Activated naive CD4-positive, alpha-beta T cell treated with anti-CD3 and anti-CD28 coated beads, Interleukin-2, amount 50 U/mL, for 16 hours (primary cell): ENCODE data around the gene DOCK1.

ENCODE experiments used
- DNase-seq: peaks from one replicate; pipeline ENCODE4 v3.0.0-alpha.2; 2020

The DOCK1 gene

DNA sequence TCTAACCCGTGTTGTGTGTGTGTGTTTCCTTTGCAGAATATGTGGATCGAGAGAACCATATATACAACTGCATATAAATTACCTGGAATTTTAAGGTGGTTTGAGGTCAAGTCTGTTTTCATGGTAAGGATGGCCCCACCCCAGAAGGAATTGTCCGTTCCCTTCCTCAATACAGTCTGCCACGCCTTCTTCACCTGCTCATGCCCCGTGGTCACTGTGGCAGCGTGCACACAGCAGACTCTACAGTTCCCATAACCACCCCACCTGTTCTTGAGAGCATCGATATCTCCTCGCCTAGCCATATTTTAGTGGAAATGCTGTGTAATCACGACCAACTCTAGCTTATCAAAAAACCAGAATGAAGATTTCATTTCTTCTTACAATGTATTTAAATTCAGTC, 509.9 kb downstream of the DOCK1 start:
- DNase-seq: no peak

DNA sequence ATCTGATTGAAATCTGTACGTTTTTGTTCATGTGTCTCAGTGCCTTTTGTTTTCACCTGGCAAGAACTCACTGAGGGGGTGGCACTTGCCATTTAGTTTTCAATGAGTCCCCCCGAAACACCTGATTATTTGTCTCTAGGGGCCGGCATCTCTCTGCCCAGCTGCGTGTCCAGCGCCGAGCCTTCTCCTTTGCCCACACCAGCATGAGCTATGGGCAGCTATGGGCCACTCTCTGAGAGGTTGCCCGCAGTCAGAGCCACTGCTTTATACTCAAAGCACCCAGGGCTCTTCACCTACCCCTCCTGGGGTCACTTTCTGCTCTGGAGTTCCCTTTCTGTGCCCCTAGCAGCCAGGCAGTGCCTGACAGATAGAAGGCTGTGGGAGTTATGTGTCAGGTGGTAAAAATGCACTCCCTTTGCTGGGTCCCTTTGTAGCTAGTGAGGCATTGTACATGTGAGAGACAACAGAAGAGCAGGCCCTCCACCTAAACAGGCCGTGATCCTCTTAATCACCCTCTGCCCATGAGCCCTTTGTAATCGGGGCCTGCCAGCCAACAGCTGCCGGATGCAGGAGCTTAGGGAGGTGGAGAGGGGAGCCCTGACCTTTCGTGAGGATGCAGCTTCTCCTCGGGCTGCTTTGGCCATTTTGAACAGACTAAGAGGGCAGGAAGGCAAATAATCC, 510.8 kb downstream of the DOCK1 start:
- no peak for DNase-seq

DNA sequence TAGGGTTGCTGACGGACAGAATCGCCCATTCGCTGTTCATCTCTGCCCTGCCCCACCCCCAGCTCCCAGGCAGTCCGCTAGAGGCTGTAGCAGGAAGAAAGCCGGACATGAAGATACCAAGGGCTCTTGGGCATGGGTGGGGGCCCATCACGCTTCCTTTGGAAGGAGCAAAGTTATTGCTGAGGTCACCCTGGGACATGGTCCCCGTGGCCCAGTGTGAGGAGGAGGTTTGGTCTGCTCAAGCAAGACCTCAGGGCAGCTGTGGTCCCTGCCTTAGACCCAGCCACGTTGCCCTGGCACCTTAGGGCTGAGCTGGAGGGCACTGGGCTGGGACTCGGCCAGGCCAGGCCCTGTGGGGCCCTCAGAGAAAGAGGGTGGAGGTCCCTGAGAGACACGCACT, 511.8 kb downstream of the DOCK1 start:
- DNase-seq: no peak

DNA sequence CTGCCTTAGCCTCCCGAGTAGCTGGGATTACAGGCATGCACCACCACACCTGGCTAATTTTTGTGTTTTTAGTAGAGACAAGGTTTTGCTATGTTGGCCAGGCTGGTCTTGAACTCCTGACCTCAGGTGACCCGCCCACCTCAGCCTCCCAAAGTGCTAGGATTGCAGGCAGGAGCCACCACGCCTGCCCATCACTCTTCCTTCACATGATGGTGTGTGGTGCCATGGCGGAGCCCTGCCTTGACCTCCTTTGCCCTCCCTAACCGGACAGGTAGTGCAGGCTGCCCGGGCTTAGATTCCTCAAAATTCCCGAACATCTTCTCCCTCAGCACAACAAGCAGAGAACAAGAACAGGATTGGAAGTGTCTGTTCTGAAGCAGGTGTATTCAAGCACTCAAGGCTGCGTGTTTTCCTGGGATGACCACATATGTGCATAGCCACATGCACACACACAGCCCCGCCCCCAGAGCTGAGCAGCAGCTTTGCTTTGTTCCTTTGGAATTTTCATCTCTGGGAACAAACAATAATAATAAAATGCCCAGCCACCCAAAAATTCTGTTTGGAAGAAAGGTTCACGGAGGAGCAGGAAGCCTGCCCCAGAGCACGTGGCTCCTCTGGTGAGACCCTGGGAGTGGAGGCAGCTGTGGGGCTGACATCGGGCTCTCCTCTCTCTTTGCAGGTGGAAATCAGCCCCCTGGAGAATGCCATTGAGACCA, 512.6 kb downstream of the DOCK1 start:
- DNase-seq: no peak

DNA sequence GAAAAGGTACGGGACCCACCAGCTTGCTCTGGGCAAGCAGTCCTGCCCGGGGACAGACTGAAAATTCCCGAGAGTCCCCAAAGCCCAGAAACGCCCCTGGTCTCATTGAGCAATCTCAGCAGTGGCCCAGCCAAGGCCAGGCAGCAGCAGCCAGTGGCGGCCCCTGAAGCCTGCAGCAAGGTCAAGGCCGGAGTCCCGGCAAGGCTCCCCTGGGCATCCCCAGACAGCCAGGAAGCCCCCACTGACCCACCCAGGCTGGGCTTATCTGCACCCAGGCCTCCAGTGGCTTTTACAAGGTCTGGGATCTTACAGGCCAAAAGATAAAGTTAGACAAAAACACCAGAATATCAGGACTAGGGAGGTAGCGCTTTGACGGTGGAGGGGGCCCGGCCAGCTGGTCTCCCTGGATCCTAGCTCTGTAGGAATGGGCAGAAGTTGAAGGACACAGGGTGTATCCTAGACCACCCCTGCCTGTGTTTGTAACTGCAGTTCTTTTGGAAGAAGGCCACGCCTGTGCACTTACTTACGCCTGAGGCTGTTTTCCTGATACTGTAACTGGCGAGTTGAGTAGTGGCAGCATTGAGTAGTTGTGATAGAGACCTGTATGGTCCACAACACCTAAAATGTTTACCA, 513.4 kb downstream of the DOCK1 start:
- no peak for DNase-seq

DNA sequence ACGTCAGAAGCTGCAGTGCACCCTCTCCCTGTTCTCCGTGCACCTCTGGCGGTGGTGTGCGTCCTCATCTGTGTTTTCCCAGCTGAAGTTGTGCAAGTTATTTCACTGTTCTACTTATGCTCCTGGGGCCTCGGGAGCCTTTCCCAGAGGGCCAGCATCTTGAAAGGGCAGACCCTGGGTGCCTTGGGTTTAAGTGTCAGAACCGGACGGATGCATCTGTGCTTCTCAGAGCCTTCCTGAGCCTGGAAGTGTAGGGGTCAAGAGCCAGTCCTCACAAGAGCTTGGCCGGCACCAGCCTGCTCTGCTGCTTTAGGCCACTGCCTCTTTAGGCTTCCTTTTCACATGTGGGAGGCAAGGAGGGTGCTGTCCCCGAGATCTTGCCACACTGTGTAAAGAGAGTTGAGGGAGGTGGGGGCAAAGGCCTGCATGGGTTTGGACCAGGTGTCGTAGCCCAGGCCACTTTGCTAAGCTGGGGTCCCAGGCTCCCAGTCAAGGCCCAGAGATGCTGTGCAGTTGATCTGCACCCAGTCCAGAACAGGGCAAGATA, 515.0 kb downstream of the DOCK1 start:
- DNase-seq: no peak

DNA sequence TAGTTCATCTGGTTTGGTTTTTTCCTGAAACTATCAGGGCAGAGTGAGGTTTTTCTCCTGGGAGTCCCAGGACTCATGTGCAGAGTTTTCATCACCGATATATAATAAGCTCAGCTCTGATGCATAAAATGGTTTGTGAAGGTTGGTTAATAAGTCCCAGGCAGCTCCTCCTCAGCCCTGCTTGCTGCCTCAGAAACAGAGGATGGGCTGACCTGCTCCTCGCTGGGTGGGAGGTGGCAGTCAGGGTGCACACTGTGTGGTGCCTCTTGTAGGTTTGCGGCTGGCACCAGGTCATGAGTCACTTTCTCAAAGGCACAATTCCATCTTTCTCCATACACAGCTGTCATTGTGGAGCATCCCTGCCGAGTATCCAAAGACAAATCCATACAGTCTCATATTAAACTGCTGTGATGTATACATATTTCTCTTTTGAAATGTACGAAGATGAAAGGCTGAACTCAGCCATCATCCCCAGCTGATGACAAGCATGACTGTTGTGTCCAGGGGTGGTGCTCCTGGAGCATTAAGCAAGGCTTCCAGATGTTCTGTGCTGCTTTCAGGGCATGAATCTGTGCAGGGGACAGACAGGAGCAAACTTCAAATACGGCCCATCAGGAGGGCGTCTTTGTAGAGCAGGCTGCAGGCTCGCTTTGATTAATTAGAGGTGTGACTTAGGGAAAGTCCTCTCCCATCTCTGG, 518.1 kb downstream of the DOCK1 start:
- DNase-seq: no peak

DNA sequence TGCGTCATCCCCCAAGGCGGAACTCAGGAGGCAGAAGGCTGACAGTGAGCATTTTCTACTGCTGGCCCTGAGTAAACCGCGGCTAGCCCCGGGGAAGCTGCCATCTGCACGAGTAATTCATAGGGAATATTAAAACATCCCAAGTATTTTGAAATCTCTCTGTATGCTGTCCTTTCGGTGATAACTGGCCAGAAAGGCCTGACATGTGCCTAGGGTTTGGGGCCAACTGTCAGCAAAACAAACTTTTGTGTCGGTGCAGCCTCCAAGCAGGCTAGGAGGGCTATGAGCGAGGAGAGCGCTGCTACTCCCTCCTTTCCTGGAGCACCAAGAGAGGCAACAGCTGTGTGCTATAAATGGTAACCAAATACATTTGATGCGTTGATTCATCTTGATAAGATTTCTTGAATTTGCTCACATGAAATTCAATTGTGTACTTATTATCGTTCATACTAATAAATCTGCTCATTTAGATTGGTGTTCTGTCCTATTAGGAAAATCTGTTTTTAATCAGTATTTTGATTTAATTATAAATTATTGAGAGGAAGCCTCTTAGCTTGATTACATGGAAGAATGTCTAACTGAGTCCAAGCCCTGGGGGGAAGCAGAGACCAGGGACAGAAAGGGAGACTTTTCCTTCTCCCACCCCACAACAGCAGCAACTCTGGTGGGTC, 519.5 kb downstream of the DOCK1 start:
- no peak for DNase-seq

DNA sequence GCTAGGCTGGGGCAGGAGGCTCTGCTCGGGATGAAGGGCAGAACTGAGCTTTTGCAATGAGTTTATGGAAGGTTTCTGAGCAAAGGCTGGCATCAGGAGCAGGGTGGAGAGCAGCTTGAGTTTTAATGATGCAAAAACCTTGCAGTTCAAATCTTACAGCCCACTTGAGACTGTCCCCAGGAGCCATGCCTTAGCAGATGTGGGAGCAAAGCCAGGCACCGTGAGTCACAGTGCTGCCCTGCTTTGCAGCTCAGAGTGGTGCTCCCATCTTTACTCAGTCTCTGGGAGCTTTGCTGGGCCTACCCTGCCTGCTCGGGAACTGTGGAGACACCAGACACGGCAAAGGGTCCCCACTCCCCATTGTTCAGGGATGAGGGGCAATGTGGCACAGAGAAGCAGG, 521.5 kb downstream of the DOCK1 start:
- DNase-seq: no peak

DNA sequence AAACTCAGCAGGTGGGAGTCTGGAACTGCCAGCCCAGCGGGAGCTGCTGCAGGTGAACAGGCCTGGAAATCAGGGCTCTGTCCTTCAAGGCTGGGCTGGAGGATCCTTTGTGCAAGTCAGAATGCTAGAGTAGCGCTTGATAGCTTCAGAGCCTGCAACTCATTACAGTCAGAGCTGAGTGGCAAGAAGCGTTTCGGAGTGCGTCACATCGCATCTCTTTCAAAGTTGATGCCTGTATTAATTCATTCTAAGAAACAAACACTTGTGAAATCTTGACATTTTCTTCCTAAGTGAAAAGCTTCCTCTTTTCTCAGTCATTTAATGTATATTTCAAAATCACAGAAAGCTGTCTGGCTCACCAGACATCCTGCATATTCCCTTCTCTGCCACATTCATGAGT, 522.7 kb downstream of the DOCK1 start:
- DNase-seq: no peak

DNA sequence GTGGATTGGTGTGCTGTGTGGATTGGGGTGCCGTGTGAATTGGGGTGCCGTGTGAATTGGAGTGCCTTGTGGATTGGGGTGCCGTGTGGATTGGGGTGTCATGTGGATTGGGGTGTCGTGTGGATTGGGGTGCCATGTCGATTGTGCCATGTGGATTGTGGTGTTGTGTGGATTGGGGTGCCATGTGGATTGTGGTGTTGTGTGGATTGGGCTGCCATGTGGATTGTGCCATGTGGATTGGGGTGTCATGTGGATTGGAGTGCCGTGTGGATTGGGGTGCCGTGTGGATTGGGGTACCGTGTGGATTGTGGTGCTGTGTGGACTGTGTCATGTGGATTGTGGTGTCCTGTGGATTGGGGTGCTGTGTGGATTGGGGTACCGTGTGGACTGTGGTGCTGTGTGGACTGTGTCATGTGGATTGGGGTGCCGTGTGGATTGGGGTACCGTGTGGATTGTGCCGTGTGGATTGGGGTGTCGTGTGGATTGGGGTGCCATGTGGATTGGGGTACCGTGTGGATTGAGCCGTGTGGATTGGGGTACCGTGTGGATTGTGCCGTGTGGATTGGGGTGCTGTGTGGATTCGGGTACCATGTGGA, 523.3 kb downstream of the DOCK1 start:
- DNase-seq: no peak

DNA sequence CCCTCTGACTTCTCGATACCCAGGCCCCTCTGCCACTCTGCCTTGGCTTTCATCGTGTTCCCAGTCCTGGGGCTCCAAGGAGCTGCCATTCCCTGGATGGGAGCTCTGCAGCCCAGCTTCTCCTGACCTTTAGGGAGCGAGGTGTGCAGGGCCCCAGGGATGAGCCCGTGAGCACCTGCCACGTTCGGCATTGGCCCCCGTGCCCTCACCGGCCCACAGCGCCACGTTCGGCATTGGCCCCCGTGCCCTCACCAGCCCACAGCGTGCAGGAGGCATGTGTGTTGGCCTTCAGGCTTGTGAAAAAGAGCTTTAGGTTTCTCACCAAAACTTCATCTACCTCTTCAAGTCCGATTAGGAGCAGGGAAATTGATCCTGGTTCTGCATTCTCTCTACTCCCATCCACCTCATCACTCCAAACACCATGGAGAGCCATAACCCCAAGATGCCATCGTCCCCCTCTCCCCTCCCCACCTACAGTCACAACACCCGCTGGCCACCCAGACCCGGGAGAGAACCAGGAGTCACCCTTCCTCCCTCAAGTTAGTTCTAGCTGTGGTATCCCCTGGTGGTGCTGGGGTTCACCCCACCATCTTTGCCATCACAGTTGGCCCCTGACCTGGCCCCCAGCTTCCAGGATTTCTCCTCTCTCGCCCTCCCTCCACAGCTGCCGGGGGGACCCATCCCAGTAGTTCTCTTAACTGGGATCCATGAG, 524.5 kb downstream of the DOCK1 start:
- no peak for DNase-seq

DNA sequence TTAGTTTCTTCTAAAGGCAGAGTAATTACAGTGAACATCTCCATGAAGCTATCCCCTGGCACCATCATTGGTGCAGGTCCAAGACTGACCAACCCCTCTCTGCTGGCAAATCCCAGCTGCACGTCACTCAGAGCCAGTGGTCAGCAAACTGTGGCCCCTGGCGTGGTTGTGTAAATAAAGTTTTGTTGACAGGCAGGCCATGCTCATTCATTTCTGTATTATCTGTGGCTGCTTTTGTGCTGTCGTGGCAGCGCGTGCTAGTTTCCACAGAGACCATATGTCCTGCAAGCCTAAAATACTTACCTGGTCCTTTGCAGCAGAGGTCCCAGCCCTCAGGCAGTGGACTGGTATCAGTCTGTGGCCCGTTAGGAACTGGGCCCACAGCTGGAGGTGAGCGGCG, 526.3 kb downstream of the DOCK1 start:
- no peak for DNase-seq

DNA sequence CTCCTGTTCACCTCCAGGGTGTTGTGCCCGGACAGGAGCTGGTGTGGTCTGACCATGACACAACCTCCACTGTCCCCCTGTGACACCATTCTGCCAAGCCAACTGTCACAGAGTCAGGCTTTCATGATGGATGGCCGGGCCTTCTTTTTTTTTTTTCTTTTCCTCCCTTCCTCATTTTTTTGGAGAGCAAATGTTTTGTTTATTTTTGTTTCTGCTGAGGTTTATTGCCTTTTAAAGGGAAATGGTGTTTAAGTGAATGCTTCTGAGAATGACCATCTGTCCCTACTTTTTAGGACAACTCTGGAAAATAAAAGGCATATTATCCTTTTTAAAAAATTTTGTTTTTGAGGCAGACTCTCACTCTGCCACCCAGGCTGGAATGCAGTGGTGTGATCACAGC, 528.8 kb downstream of the DOCK1 start:
- no peak for DNase-seq

DNA sequence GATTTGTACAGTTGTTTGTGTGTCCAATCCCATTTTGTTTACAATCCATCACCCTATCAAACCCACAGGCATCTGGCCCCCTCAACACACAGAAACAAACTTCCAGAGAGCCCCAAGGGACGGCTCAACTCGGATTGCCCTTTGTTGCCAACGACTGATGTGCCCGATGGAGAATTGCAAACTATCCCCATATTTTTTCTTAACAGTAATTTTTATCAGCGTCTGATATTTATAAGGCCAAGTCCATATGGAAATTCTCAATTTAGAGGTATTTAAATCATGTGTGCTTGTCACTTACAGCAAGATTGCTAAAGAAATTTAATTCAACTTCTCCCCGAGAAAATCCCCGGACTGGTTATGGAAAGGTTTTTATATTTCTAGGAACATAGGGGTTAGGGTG, 530.0 kb downstream of the DOCK1 start:
- no peak for DNase-seq

DNA sequence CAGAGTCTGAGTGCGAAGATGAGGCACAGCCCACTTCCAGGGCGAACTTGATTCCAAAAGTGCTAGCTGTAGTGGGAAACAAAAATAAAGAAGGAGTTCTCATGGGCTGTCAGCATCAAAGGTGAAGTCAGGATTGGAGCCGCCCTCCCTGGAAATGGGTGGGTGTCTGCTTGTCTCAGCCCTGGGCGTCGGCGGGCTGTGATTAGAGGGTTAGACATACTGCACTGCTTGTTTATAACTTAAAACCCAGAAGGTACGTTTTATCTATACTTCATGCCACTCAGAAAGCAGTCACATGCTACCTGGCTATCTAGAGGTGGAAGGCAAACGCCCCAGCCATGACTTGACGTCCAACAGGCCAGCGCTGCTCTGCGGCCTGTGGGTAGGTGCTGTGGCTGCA, 535.1 kb downstream of the DOCK1 start:
- DNase-seq: no peak

DNA sequence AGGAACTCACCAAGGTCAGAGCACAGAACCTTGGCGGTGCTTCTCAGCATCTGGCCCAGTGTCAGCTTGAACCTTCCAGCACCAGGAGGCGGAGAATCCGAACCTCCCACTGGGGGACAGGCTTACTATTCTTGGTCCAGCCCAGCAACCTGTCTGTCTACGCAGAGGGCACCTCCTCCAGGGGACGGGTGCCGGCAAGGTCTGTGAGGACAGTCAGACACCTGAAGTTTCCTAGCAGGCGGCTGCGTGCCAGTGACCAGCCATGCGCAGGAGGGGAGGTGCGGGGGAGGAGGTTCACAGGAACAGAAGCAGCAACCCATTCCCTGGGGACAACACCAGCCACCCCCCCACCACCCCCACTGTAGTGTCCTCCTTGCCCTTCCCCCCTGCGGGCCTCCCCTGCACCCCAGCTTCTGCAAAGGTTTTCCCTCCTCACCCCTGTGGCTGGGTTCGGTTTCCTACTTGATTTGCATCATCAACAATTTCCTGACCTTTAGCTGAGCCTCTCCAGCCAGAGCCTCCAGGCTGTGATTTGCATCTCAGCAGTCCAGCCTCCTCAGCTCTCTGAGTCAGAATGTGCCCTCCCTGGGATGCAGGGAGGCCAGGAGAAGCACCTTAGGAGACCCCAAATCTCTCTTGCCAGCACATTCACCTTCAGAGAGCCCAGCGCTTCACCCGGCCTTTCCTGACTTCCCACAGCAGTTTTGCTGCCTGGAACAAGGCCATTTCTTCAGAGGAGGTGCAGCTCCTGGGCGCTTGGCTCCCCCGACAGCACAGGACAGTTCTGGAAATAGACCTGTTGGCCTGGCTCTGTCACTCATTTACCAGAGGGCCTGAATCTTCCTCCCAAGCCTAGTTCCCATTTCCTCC, 536.4 kb downstream of the DOCK1 start:
- no peak for DNase-seq

DNA sequence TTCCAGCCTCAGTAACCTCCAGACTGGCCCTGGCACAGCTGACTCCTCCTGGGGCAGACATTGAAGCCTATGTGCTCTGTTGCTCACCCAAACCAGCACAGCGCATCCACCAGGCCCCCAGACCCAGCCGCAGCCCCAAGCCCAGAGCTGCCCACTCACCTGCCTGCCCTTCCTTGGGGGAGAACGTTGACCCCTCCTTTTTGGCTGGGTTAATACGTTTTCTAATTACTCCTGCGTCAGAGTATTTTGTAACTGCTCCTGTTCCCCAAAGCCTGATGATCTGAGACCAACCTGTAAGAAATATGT, 536.9 kb downstream of the DOCK1 start:
- DNase-seq: no peak

DNA sequence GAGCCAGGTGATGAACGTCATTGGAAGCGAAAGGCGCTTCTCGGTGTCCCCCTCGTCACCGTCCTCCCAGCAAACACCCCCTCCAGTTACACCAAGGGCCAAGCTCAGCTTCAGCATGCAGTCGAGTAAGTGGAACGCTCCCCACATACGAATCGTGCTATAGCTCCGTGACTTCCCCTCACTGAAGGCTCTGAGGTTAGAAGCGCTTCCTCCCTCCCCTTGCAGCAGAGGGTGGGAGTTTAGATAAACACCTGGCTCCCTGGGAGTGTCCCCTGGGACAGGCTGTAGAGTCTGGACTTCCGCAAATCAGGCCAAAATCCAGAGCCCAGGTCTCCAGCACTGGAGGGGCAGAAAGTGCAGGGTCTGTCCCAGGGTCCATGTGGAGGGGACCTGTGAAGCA, 538.9 kb downstream of the DOCK1 start:
- no peak for DNase-seq

DNA sequence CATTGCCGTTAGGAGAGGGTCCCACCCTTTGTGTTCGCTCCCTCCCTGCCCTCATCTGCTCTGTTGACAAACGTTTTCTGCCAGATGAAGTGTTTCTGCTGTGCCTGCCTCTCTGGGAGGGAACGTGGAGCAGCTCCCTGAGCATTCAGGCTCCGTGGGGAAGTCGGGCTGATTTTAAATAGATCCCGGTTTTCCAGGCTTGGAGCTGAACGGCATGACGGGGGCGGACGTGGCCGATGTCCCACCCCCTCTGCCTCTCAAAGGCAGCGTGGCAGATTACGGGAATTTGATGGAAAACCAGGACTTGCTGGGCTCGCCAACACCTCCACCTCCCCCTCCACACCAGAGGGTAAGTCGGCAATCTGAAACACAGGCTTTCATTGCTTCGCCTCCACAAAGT, 542.0 kb downstream of the DOCK1 start:
- DNase-seq: no peak

DNA sequence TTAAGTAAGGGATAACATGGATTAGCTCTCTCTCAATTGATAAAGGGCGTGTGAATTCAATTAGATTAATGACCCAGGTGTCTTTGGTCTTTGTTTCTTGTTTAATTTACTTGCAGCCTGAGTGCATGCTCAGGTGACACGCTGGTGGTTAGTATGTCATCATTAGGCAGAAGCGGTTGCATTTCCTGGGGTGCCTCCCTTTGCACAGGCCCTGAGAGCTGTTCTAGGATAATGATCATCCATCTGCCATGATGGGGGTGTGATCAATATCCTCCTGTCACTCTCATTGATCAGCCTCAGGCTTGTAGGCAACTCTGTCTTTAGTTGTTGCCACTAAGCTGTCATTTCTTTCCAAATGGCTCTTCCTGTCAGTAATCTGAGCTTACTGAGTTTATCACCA, 544.3 kb downstream of the DOCK1 start:
- DNase-seq: no peak
